Measurements from ENCODE around the gene SLC35E4. TPM values are rescaled to one million over a fixed set of nuclear protein-coding genes. Genes with fewer than 3 reads are reported as not detected.

SLC35E4 gene
- total RNA-seq, 1 donor from 2014 or later: 3.2 TPM

- H3K4me1 ChIP-seq (ENCODE audit: insufficient read depth, low read length): peaks cover 13% of the 10 kb centered on the region
- Mint-ChIP-seq H3K4me3 (ENCODE audit: unreplicated experiment) (no peak overlapping the region), H3K36me3 (ENCODE audit: low read depth, unreplicated experiment) (no peaks in the 10 kb centered on the region), H3K4me1 (ENCODE audit: low read depth, unreplicated experiment) (peaks cover 16% of the 10 kb centered on the region), H3K9me3 (ENCODE audit: unreplicated experiment) (no peaks in the 10 kb centered on the region), H3K27me3 (ENCODE audit: low read depth, unreplicated experiment) (peaks cover 5% of the 10 kb centered on the region), H3K27ac (ENCODE audit: unreplicated experiment) (no peak overlapping the region)
- DNase-seq (ENCODE audit: low read depth) (no peak), FAIRE-seq (no peak)
- no peak overlapping the region for H2AFZ ChIP-seq (ENCODE audit: low read depth, low read length)
- H3K36me3 ChIP-seq (ENCODE audit: insufficient read depth, low read length): no peaks in the 10 kb centered on the region
- no peaks in the 10 kb centered on the region for H4K20me1 ChIP-seq (ENCODE audit: insufficient read depth, low read length)
- TF ChIP-seq CTCF (IDR thresholded peaks at IDR 0.05; ENCODE audit: insufficient read depth, low read depth, low read length) (no peak), EZH2 (IDR thresholded peaks at IDR 0.05; ENCODE audit: insufficient read depth, low read length) (no peak)
- no peaks in the 10 kb centered on the region for H3K9me3 ChIP-seq (ENCODE audit: insufficient read depth, low read depth, low read length)
- H3K9ac ChIP-seq (ENCODE audit: low read length): no peak overlapping the region
- no peak overlapping the region for H3K4me2 ChIP-seq (ENCODE audit: low read length)
- H3K4me3 ChIP-seq (ENCODE audit: insufficient read depth, low read depth, low read length): no peak overlapping the region
- no peaks in the 10 kb centered on the region for H3K27me3 ChIP-seq (ENCODE audit: insufficient read depth, low read length)
- no peak overlapping the region for H3K27ac ChIP-seq (ENCODE audit: low read depth, low read length)
- H3K79me2 ChIP-seq (ENCODE audit: insufficient read depth, low read length): no peaks in the 10 kb centered on the region
Measured at GRCh38 chr22:30603801-30604200, 31.8 kb upstream of the SLC35E4 start.

GRCh38 chr22:30604723-30605122 is 30.9 kb upstream of the SLC35E4 start:
- Histone ChIP-seq H3K4me2 (ENCODE audit: low read length) (no peak overlapping the region), H3K79me2 (ENCODE audit: insufficient read depth, low read length) (no peaks in the 10 kb centered on the region), H2AFZ (ENCODE audit: low read depth, low read length) (no peak overlapping the region), H3K4me3 (ENCODE audit: insufficient read depth, low read depth, low read length) (no peak overlapping the region), H3K9ac (ENCODE audit: low read length) (no peak overlapping the region), H3K27me3 (ENCODE audit: insufficient read depth, low read length) (no peaks in the 10 kb centered on the region), H4K20me1 (ENCODE audit: insufficient read depth, low read length) (no peaks in the 10 kb centered on the region), H3K36me3 (ENCODE audit: insufficient read depth, low read length) (no peaks in the 10 kb centered on the region), H3K27ac (ENCODE audit: low read depth, low read length) (no peak overlapping the region), H3K4me1 (ENCODE audit: insufficient read depth, low read length) (peaks cover 23% of the 10 kb centered on the region), H3K9me3 (ENCODE audit: insufficient read depth, low read depth, low read length) (no peaks in the 10 kb centered on the region)
- DNase-seq (ENCODE audit: low read depth) (no peak), FAIRE-seq (no peak)
- peaks cover 26% of the 10 kb centered on the region for H3K4me1 Mint-ChIP-seq (ENCODE audit: low read depth, unreplicated experiment)
- TF ChIP-seq CTCF (IDR thresholded peaks at IDR 0.05; ENCODE audit: insufficient read depth, low read depth, low read length): no peak
- TF ChIP-seq EZH2 (IDR thresholded peaks at IDR 0.05; ENCODE audit: insufficient read depth, low read length): no peak
- H3K4me3 Mint-ChIP-seq (ENCODE audit: unreplicated experiment): no peak overlapping the region
- peak overlapping the region; percentile 18 for H3K27ac Mint-ChIP-seq (ENCODE audit: unreplicated experiment)
- H3K36me3 Mint-ChIP-seq (ENCODE audit: low read depth, unreplicated experiment): no peaks in the 10 kb centered on the region
- no peaks in the 10 kb centered on the region for H3K9me3 Mint-ChIP-seq (ENCODE audit: unreplicated experiment)
- H3K27me3 Mint-ChIP-seq (ENCODE audit: low read depth, unreplicated experiment): peaks cover 5% of the 10 kb centered on the region

GRCh38 chr22:30605449-30606110 is 30.0 kb upstream of the SLC35E4 start:
- Mint-ChIP-seq H3K9me3 (ENCODE audit: unreplicated experiment) (no peaks in the 10 kb centered on the region), H3K4me1 (ENCODE audit: low read depth, unreplicated experiment) (peaks cover 31% of the 10 kb centered on the region), H3K27me3 (ENCODE audit: low read depth, unreplicated experiment) (peaks cover 5% of the 10 kb centered on the region), H3K27ac (ENCODE audit: unreplicated experiment) (no peak overlapping the region), H3K4me3 (ENCODE audit: unreplicated experiment) (no peak overlapping the region), H3K36me3 (ENCODE audit: low read depth, unreplicated experiment) (no peaks in the 10 kb centered on the region)
- Histone ChIP-seq H3K4me2 (ENCODE audit: low read length) (peak overlapping the region; percentile 100), H3K9ac (ENCODE audit: low read length) (peak overlapping the region; percentile 6), H4K20me1 (ENCODE audit: insufficient read depth, low read length) (no peaks in the 10 kb centered on the region), H2AFZ (ENCODE audit: low read depth, low read length) (no peak overlapping the region), H3K9me3 (ENCODE audit: insufficient read depth, low read depth, low read length) (no peaks in the 10 kb centered on the region), H3K4me3 (ENCODE audit: insufficient read depth, low read depth, low read length) (peak overlapping the region; percentile 67), H3K27ac (ENCODE audit: low read depth, low read length) (no peak overlapping the region), H3K27me3 (ENCODE audit: insufficient read depth, low read length) (no peaks in the 10 kb centered on the region), H3K4me1 (ENCODE audit: insufficient read depth, low read length) (peaks cover 24% of the 10 kb centered on the region), H3K79me2 (ENCODE audit: insufficient read depth, low read length) (no peaks in the 10 kb centered on the region), H3K36me3 (ENCODE audit: insufficient read depth, low read length) (no peaks in the 10 kb centered on the region)
- FAIRE-seq (no peak), DNase-seq (ENCODE audit: low read depth) (peak; percentile 10)
- peak; percentile 84 for TF ChIP-seq CTCF (IDR thresholded peaks at IDR 0.05; ENCODE audit: insufficient read depth, low read depth, low read length)
- TF ChIP-seq EZH2 (IDR thresholded peaks at IDR 0.05; ENCODE audit: insufficient read depth, low read length): no peak

All from astrocyte (in vitro differentiated cells and primary cell).